ENCODE data around the gene CRYBG1.

- TF ChIP-seq CTCF (IDR thresholded peaks at IDR 0.05): no peak
- no peak for TF ChIP-seq POLR2A (IDR thresholded peaks at IDR 0.05)
Observed at GRCh38 chr6:106496823-106497222, 136.3 kb downstream of the CRYBG1 start.

Data from body of pancreas (tissue), 4 donors.